H9 (cell line): ENCODE data around the gene WNT3A. TPM values are rescaled to one million over a fixed set of nuclear protein-coding genes. Genes with fewer than 3 reads are reported as not detected.

Source experiments
- DNase-seq: peaks from one replicate; pipeline ENCODE4 v3.0.0-alpha.2; 2017
- H2AFZ ChIP-seq: one replicate; pipeline ENCODE4 v1.6.1; 2013; ENCODE audit warnings: mild to moderate bottlenecking, low read length, control low read depth, moderate library complexity
- H2AK5ac ChIP-seq: 2 replicates; pipeline ENCODE4 v1.6.1; 2013; ENCODE audit warnings: low read length, control low read depth, mixed read lengths; ENCODE audit not compliant: insufficient read length
- H2BK120ac ChIP-seq: one replicate; pipeline ENCODE4 v1.6.1; 2013; ENCODE audit warnings: low read depth, mild to moderate bottlenecking, low read length, control low read depth, inconsistent platforms; ENCODE audit not compliant: poor library complexity, severe bottlenecking
- H2BK12ac ChIP-seq: 2 replicates; pipeline ENCODE4 v1.6.1; 2013; ENCODE audit warnings: low read length, control low read depth, mixed read lengths, low read depth; ENCODE audit not compliant: insufficient read length
- H2BK15ac ChIP-seq: 2 replicates; pipeline ENCODE4 v1.6.1; 2013; ENCODE audit warnings: low read depth, low read length, control low read depth
- H2BK20ac ChIP-seq: one replicate; pipeline ENCODE4 v1.6.1; 2013; ENCODE audit warnings: low read depth, mild to moderate bottlenecking, low read length, control low read depth, inconsistent platforms; ENCODE audit not compliant: poor library complexity, severe bottlenecking
- H2BK5ac ChIP-seq: 2 replicates; pipeline ENCODE4 v1.6.1; 2013; ENCODE audit warnings: low read length, control low read depth, mixed read lengths; ENCODE audit not compliant: insufficient read length
- H3K14ac ChIP-seq: 2 replicates; pipeline ENCODE4 v1.6.1; 2013; ENCODE audit warnings: low read length, control low read depth; ENCODE audit not compliant: insufficient read depth
- H3K18ac ChIP-seq: 2 replicates; pipeline ENCODE4 v1.6.1; 2013; ENCODE audit warnings: low read depth, mild to moderate bottlenecking, mixed read lengths, low read length, control low read depth; ENCODE audit not compliant: insufficient read length
- H3K23ac ChIP-seq: 2 replicates; pipeline ENCODE4 v1.6.1; 2013; ENCODE audit warnings: low read length, control low read depth, mixed read lengths, low read depth; ENCODE audit not compliant: insufficient read length
- H3K23me2 ChIP-seq: 2 replicates; pipeline ENCODE4 v1.6.1; 2013; ENCODE audit warnings: low read depth, mild to moderate bottlenecking, mixed read lengths, low read length, control low read depth; ENCODE audit not compliant: insufficient read length, poor library complexity, severe bottlenecking
- H3K27ac ChIP-seq: 2 replicates; pipeline ENCODE4 v1.5.1; 2013; ENCODE audit warnings: low read length, control low read depth, mixed read lengths, low read depth; ENCODE audit not compliant: insufficient read length
- H3K27me3 ChIP-seq: 2 replicates; pipeline ENCODE4 v1.6.1; 2013; ENCODE audit warnings: low read length, control low read depth, inconsistent platforms; ENCODE audit not compliant: insufficient read depth
- H3K4ac ChIP-seq: 2 replicates; pipeline ENCODE4 v1.6.1; 2013; ENCODE audit warnings: low read depth, mild to moderate bottlenecking, control low read depth, inconsistent platforms, low read length, moderate library complexity
- H3K4me1 ChIP-seq: 2 replicates; pipeline ENCODE4 v1.6.1; 2013; ENCODE audit warnings: low read length, control low read depth, inconsistent platforms; ENCODE audit not compliant: insufficient read depth
- H3K4me2 ChIP-seq: 2 replicates; pipeline ENCODE4 v1.6.1; 2013; ENCODE audit warnings: low read length, control low read depth, mixed read lengths; ENCODE audit not compliant: insufficient read length, insufficient read depth
- H3K56ac ChIP-seq: 2 replicates; pipeline ENCODE4 v1.6.1; 2013; ENCODE audit warnings: low read depth, mild to moderate bottlenecking, mixed read lengths, low read length, control low read depth; ENCODE audit not compliant: insufficient read length
- H3K79me1 ChIP-seq: 2 replicates; pipeline ENCODE4 v1.6.1; 2013; ENCODE audit warnings: low read depth, mild to moderate bottlenecking, moderate library complexity, low read length, control low read depth, inconsistent platforms; ENCODE audit not compliant: insufficient read depth, poor library complexity, severe bottlenecking
- H3K79me2 ChIP-seq: 2 replicates; pipeline ENCODE4 v1.6.1; 2013; ENCODE audit warnings: low read length, control low read depth, inconsistent platforms; ENCODE audit not compliant: insufficient read depth
- H3K9ac ChIP-seq: 2 replicates; pipeline ENCODE4 v1.6.1; 2013; ENCODE audit warnings: low read length, control low read depth, mixed read lengths; ENCODE audit not compliant: insufficient read length; ENCODE audit errors: extremely low read depth
- H3K9me3 ChIP-seq: one replicate; pipeline ENCODE4 v1.6.1; 2013; ENCODE audit warnings: low read depth, low read length, inconsistent platforms; ENCODE audit not compliant: control insufficient read depth
- H3T11ph ChIP-seq: one replicate; pipeline ENCODE4 v1.6.1; 2013; ENCODE audit warnings: mild to moderate bottlenecking, low read length, control low read depth, inconsistent platforms
- H4K20me1 ChIP-seq: one replicate; pipeline ENCODE4 v1.6.1; 2013; ENCODE audit not compliant: control insufficient read depth, insufficient read length, insufficient read depth
- H4K5ac ChIP-seq: 2 replicates; pipeline ENCODE4 v1.6.1; 2013; ENCODE audit warnings: low read depth, mild to moderate bottlenecking, mixed read lengths, low read length, control low read depth; ENCODE audit not compliant: insufficient read length
- H4K8ac ChIP-seq: replicated peaks from 2 replicates; pipeline ENCODE4 v1.6.1; 2013; ENCODE audit warnings: low read length, control low read depth, mixed read lengths, low read depth; ENCODE audit not compliant: insufficient read length
- H4K91ac ChIP-seq: 2 replicates; pipeline ENCODE4 v1.6.1; 2013; ENCODE audit warnings: low read depth, mild to moderate bottlenecking, moderate library complexity, mixed read lengths, low read length, control low read depth; ENCODE audit not compliant: insufficient read length
- H3K27ac Mint-ChIP-seq, 3 experiments: 2 replicates in 2 of 3; 3 replicates in 1 of 3; pipeline ENCODE4 v1.8.0; 2020 to 2021; ENCODE audit warnings: mixed read lengths in 3 of 3, mild to moderate bottlenecking in 1 of 3, moderate library complexity in 1 of 3
- H3K27me3 Mint-ChIP-seq: 2 replicates; pipeline ENCODE4 v1.8.0; 2021; ENCODE audit warnings: low read depth, mild to moderate bottlenecking, moderate library complexity, mixed read lengths
- H3K36me3 Mint-ChIP-seq, 3 experiments: 2 replicates in 2 of 3; 3 replicates in 1 of 3; pipeline ENCODE4 v1.8.0; 2020 to 2021; ENCODE audit warnings: low read depth in 3 of 3, mixed read lengths in 3 of 3; ENCODE audit not compliant: insufficient read depth in 1 of 3
- H3K4me1 Mint-ChIP-seq, 2 experiments: 2 replicates each; pipeline ENCODE4 v1.8.0; 2020; ENCODE audit warnings: mixed read lengths in 2 of 2
- H3K4me3 Mint-ChIP-seq, 2 experiments: 2 replicates in 1 of 2; 3 replicates in 1 of 2; pipeline ENCODE4 v1.8.0; 2020 to 2021; ENCODE audit warnings: mild to moderate bottlenecking in 2 of 2, mixed read lengths in 2 of 2, moderate library complexity in 1 of 2
- H3K9me3 Mint-ChIP-seq, 2 experiments: 2 replicates in 1 of 2; 3 replicates in 1 of 2; pipeline ENCODE4 v1.8.0; 2020; ENCODE audit warnings: mild to moderate bottlenecking in 2 of 2, mixed read lengths in 2 of 2, moderate library complexity in 1 of 2
- WGBS: extraction: QIAGEN DNeasy Blood & Tissue Kit; methylation state at CpG from one replicate; pipeline ENCODE4 v1.1.7; 2013; ENCODE audit warnings: missing lambda C conversion rate, low lambda C conversion rate, mixed read lengths; ENCODE audit not compliant: insufficient read length; ENCODE audit errors: extremely low coverage; 5-methylcytosine and 5-hydroxymethylcytosine counted together
- total RNA-seq: library from RNA; stranded (reverse); gene quantifications from 2 replicates; pipeline ENCODE4 v1.2.1, GENCODE V29; 2021
- TF ChIP-seq, protein P1 (sequence below): fragments of 200-600 bp; sonication (generic); conservative IDR thresholded peaks from 3 replicates; pipeline ENCODE4 v1.8.0; 2021; ENCODE audit warnings: antibody characterized with exemption, mild to moderate bottlenecking

Gene WNT3A
- total RNA-seq, 1 experiment from 2014 or later, result 0.17 TPM

DNA sequence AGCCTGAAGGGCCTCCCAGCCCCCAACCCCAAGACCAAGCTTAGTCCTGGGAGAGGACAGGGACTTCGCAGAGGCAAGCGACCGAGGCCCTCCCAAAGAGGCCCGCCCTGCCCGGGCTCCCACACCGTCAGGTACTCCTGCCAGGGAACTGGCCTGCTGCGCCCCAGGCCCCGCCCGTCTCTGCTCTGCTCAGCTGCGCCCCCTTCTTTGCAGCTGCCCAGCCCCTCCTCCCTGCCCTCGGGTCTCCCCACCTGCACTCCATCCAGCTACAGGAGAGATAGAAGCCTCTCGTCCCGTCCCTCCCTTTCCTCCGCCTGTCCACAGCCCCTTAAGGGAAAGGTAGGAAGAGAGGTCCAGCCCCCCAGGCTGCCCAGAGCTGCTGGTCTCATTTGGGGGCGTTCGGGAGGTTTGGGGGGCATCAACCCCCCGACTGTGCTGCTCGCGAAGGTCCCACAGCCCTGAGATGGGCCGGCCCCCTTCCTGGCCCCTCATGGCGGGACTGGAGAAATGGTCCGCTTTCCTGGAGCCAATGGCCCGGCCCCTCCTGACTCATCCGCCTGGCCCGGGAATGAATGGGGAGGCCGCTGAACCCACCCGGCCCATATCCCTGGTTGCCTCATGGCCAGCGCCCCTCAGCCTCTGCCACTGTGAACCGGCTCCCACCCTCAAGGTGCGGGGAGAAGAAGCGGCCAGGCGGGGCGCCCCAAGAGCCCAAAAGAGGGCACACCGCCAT lies 53.8 kb downstream of the WNT3A start:
- Histone ChIP-seq H3K4ac (no peak overlapping the region), H2BK15ac (no peak overlapping the region), H3K18ac (peak overlapping the region; percentile 73), H2AFZ (no peak overlapping the region), H4K8ac (no peak overlapping the region), H3T11ph (no peak overlapping the region), H3K27ac (no peak overlapping the region), H4K91ac (no peak overlapping the region), H3K23me2 (peaks cover 19% of the 10 kb centered on the region), H2AK5ac (no peak overlapping the region), H3K4me2 (peak overlapping the region; percentile 88), H2BK120ac (no peak overlapping the region), H3K14ac (peak overlapping the region; percentile 77), H3K23ac (no peak overlapping the region), H2BK5ac (no peak overlapping the region), H3K9ac (no peak overlapping the region), H3K27me3 (peaks cover 42% of the 10 kb centered on the region), H2BK12ac (no peak overlapping the region), H3K9me3 (no peaks in the 10 kb centered on the region), H4K20me1 (no peaks in the 10 kb centered on the region), H3K4me1 (no peaks in the 10 kb centered on the region), H3K79me1 (no peaks in the 10 kb centered on the region), H4K5ac (no peak overlapping the region), H2BK20ac (no peak overlapping the region), H3K79me2 (no peaks in the 10 kb centered on the region), H3K56ac (no peak overlapping the region)
- H3K9me3 Mint-ChIP-seq, result peaks cover 2 to 6% of the 10 kb centered on the region in 2 experiments; a peak in 3 of 5 replicates
- TF ChIP-seq, protein P1, sequence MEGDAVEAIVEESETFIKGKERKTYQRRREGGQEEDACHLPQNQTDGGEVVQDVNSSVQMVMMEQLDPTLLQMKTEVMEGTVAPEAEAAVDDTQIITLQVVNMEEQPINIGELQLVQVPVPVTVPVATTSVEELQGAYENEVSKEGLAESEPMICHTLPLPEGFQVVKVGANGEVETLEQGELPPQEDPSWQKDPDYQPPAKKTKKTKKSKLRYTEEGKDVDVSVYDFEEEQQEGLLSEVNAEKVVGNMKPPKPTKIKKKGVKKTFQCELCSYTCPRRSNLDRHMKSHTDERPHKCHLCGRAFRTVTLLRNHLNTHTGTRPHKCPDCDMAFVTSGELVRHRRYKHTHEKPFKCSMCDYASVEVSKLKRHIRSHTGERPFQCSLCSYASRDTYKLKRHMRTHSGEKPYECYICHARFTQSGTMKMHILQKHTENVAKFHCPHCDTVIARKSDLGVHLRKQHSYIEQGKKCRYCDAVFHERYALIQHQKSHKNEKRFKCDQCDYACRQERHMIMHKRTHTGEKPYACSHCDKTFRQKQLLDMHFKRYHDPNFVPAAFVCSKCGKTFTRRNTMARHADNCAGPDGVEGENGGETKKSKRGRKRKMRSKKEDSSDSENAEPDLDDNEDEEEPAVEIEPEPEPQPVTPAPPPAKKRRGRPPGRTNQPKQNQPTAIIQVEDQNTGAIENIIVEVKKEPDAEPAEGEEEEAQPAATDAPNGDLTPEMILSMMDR, result peak; percentile 40; the same call in 2 of the 3 replicates
- no peak overlapping the region for H3K27ac Mint-ChIP-seq
- WGBS, result no CpG with 5 or more reads among the region's 34 CpGs
- H3K4me3 Mint-ChIP-seq, result peak overlapping the region; percentile 71 to 85
- no peaks in the 10 kb centered on the region; a peak in 1 of 7 replicates for H3K36me3 Mint-ChIP-seq
- peaks cover 96% of the 10 kb centered on the region for H3K27me3 Mint-ChIP-seq
- peak; percentile 88 for DNase-seq
- peaks cover 5 to 7% of the 10 kb centered on the region in 2 experiments; a peak in 3 of 4 replicates for H3K4me1 Mint-ChIP-seq
